ENCODE measurements around the gene COL17A1.

The COL17A1 gene

DNA sequence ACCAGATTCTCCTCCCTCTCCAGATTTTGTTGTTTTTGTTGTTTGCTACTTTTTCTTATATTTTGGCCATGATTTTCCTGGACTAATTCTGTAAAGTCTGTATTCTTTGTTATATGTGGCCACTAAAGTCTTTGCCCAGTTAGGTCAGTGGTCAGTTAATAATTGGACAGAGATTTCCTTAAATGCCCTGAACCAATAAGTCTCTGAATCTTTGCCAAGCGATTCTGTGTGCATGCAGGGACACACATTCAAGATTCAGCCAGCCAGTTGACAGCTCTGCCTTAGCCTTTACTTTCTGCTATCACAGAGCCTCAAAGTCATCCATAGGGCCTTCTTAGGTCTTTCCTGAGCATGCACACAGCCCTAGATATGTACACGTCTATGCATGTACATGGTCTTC lies 11.0 kb upstream of the COL17A1 start:
- DNase-seq = no peak

DNA sequence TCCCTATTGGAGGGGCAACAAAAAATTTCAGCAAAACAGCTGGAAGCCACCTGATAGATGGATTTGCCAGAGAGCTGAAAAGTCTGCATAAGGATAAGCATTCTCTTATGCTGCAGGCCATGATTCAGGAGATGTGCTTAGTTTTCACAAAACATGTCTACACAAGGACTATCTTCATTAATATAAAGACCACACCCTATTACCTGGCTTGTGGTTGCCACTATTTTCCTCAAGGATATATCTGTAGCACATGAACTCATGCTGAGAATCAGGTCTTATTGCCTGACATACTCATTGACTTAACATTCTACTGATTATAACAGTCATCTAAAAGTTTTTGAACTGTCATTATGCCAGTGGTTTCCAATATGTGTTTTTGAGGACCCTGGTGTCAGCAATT lies 7.1 kb upstream of the COL17A1 start:
- DNase-seq = no peak

DNA sequence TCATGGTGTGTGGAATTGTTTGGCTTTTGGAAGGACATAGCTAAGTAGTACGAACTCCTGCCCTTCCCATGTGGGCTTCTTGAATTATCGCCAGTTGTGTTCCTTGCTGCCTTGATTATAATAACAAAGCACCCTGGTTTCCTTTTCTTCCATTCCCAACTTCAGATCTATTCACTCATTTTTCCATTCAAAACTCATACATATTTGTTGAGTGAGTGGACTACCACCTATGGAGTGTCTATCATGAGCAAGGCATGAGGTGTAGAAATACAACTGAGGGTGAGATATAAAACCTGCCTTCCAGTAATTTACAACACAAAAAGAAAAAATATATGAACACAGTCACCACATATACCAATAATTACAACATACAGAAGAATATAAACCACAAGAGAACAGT lies 4.9 kb upstream of the COL17A1 start:
- no peak for DNase-seq

GRCh38 chr10:104089621-104090020 lies 3.9 kb upstream of the COL17A1 start:
- no peak for DNase-seq

GRCh38 chr10:104088239-104088638 lies 2.6 kb upstream of the COL17A1 start:
- no peak for DNase-seq

DNA sequence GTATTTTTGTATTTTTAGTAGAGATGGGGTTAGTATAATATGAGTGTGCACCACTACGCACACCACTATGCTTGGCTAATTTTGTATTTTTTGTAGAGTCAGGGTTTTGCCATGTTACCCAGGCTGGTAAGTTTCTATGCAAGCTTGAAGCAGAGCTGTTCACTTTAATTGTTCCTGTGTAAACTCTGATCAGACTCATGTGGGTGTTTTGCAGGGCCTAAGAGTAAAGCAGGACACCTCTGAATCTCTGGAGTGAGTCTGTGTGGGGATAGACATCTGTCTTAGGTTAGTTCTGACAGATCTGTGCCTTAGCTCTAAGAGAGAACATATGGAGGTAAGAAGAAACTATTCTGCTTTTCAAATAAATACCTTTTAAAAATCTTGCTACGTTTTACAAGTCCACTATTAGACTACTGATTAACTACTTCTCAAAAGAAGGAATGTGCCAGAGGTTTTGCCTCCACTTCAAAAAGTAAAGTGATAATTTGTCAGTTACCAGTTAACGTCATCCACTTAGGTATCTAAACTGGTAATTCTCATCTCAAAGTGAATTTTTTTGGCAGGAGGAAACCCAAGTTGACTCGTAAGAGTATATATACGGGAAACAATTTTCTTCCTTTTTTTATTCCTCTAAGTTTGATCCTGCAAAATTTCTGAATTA lies 1.1 kb downstream of the COL17A1 start:
- no peak for DNase-seq

DNA sequence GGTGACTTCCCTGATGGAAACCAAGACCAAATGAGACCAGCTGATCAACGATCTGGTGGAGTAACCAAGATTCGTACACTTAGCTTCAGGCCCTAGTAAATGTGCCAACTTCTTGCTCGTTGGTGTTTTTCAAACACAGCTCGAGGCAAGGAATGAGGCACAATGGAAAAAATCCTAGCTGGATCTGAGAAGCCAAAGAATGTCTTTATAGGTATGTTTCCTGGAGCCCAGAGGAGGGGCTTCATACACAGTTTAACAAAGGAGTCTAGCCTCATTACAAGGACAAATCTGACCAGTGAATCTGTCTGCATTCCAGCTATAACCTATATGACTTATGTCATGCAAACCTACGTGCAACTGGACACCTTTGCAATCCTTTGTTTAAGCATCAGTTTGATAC lies 3.7 kb downstream of the COL17A1 start:
- no peak for DNase-seq

- peak in 1 of 2 donors; percentile 39 for DNase-seq
These were observed 4.9 kb downstream of the COL17A1 start for GRCh38 chr10:104080762-104081161.

- no peak for DNase-seq
These were observed 8.0 kb downstream of the COL17A1 start for GRCh38 chr10:104077663-104078151.

GRCh38 chr10:104077247-104077646 lies 8.4 kb downstream of the COL17A1 start:
- no peak for DNase-seq

DNA sequence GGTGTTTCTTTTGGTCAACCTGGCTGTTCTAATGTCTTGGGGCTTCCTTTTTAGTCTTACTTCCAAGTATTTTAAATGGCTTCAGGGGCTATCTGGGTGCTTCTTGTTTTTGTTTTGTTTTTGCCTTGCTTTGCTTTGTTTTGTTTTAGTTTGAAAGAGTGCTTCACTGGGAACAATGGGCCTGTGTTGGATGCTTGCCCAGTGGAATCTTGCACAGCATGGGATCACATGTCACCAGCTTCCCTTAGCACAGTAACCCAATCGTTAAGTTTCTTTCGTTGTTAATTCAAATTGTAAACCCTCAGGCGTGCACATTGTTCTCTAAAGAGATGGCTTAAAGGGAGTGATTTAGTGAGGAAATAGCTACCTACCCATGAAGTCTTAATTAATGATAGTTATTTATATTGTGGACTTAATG lies 8.9 kb downstream of the COL17A1 start:
- DNase-seq = no peak

GRCh38 chr10:104074505-104074904 lies 11.2 kb downstream of the COL17A1 start:
- DNase-seq = no peak

- no peak for DNase-seq
These were observed 12.9 kb downstream of the COL17A1 start for GRCh38 chr10:104072786-104073185.

- no peak for DNase-seq
These were observed 16.1 kb downstream of the COL17A1 start for GRCh38 chr10:104069613-104070012.

GRCh38 chr10:104067525-104067924 lies 18.2 kb downstream of the COL17A1 start:
- DNase-seq = no peak

GRCh38 chr10:104066945-104067344 lies 18.7 kb downstream of the COL17A1 start:
- DNase-seq = no peak

GRCh38 chr10:104065748-104066147 lies 19.9 kb downstream of the COL17A1 start:
- DNase-seq = no peak

DNA sequence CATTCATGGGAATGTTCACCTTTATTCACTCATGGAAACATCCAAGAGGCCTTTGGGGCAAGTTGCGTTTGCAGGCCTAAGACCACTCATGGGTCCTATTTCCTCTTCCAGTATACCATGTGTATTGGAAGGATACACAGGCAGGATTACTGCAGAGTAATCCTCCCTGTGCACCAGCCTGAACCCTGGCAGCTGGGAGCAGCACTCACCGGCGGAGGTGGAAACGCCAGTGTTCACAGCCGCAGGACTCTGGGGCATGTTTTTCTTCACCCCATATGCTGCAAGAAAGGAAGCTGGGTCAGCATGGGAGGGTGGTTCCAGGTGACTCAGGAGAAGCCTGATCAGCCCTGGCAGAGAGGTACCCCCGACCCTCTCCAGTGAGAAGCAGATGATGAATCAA lies 24.5 kb downstream of the COL17A1 start:
- no peak for DNase-seq

DNA sequence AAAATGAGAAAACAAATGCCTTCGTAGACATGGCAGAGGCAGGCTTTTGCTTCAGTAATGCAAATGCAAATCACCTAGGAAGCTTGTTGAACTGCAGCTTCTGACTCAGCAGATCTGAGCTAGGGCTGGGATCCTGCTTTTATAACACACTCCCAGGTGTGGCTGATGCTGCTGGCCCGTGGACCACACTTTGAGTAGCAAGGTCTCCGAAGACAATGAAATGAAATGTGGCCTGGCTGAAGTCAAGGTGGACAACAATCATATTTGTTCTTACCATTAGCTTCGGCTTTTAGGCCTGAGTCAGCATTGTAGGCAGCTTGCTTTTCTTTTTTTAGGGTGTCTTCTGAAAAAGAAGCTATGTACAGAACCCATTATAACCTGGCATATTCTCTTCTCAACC lies 26.3 kb downstream of the COL17A1 start:
- DNase-seq = no peak

DNA sequence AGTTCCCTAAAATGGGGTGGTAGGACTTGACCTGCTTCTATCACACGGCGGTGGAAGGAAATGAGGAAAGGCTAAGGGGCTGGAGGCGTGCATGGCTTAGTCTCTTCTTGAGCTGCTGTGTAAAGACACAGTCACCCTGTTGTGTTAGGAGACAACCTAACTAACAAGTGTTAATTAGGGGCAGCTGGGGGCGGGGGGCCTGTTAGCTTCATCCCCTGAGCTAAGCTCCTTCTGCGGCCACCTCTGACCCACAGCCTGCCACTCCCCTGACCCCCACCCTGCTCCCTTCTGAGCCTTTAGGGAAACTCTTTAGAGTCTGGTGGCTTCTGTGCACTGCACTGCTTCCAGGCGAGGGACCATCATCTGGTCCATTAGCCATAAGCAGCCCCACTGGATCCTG lies 28.0 kb downstream of the COL17A1 start:
- DNase-seq = no peak

DNA sequence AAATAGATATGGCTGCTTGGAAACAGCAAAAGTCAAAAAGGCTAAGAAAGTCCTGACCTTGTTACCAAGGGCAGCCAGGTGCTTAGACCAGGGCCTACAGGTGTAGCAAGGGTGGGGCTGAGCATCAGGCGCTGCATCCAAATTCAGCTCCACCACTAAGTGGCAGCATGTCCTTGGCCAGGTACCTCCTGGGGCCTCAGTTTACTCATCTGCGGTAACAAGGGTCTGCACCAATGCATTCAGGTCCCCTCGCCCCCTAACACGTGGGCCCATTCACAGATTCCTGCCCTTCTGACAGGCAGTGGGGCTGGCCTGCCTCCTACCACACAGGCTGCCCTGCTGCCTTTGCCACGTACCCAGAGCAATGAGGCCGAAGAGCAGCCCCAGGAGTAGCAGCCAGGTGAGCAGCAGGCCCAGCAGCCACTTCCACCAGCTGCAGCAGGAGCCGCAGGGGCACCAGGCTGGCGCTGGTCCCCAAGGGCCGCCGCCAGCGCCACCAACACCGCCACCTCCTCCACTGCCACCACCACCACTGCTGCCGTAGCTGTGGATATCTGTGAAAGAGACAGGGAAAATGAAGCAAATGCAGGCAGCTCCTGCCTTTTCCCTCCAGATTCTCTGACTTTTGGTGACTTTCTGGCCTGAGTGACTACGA lies 28.9 kb downstream of the COL17A1 start:
- no peak for DNase-seq

DNA sequence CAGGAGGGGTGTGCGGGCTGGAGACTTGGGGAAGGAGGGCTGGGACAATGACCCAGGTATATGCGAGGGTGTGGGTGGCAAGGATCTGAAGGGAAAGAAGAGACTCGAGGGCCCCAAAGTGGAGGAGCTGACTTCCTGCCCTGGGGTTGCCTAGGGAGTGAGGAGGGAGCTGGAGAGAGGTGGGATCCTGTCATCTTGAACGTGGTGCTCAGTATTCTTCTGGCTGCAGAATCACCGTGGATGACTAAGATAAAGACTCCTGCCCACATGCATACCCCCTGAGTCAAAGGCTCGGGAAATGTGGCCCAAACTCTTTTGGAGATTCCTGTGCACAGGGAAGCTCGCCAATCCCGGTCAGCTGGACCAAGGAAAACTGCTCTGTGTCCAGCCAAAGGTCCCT lies 31.2 kb downstream of the COL17A1 start:
- DNase-seq = no peak

DNA sequence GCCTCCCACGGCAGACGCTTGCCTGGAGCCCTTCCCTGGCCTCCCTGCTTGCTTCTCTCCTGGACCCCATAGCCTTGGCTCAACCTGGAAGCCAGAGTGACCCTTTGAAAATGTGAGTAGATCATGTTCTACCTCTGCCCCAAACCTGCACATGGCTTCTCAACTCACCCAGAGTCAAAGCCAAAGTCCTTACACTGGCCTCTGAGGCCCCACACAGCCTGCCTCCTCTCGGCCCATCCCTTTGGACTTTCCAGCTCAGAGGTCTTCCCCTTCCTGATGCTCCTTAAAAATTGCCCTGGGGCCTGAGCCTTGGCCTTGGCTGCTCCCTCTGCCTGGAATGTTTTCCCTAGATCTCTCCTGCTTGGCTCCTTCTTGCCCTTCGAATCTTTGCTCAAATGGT lies 32.5 kb downstream of the COL17A1 start:
- DNase-seq = no peak

DNA sequence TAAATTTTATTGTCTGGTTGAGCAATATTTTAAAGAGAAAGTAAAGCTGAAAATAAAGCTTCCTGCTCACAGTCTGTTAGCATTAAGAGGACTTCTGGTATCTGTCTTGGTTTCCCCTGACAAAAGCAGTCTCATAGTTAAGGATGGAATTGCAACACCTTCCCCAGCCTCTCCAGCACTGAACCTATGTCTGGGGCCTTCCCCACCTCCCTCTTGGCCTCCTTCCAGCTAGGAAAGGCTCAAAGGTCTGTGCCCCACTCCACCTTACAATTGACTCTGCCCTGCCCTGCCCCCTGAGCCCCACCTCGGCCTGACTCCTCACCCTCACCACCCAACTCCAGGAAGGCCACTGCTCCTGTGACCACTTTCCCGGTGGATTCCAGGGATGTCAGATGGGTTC lies 33.2 kb downstream of the COL17A1 start:
- DNase-seq = no peak
